ENCODE data around the gene GALNT10. TPM values are rescaled to one million over a fixed set of nuclear protein-coding genes. Genes with fewer than 3 reads are reported as not detected.
"Not testable (repeated sequence)": the region's sequence is repeated elsewhere in the genome, so short reads cannot be mapped to it uniquely, and the experiment has no call there.

GALNT10 gene
- total RNA-seq, 2 experiments from 2014 or later: 24.6 to 30.0 TPM

- CTCF ChIA-PET: no interaction called here
- POLR2A ChIA-PET: no interaction called here
These were observed 168.1 kb downstream of the GALNT10 start for GRCh38 chr5:154358516-154359220.

GRCh38 chr5:154359221-154359573, 168.7 kb downstream of the GALNT10 start:
- CTCF ChIA-PET: no interaction called here
- POLR2A ChIA-PET: no interaction called here

- POLR2A ChIA-PET, CTCF ChIA-PET: not testable (repeated sequence)
These were observed 169.7 kb downstream of the GALNT10 start for GRCh38 chr5:154360241-154360640.

- ChIA-PET POLR2A (no interaction called here), CTCF (no interaction called here)
These were observed 172.9 kb downstream of the GALNT10 start for GRCh38 chr5:154363411-154363810.

- ChIA-PET CTCF (no interaction called here), POLR2A (no interaction called here)
These were observed 174.2 kb downstream of the GALNT10 start for GRCh38 chr5:154364771-154365170.

- CTCF ChIA-PET: no interaction called here
- POLR2A ChIA-PET: no interaction called here
These were observed 175.3 kb downstream of the GALNT10 start for GRCh38 chr5:154365823-154366222.

- CTCF ChIA-PET: no interaction called here
- POLR2A ChIA-PET: no interaction called here
These were observed 175.8 kb downstream of the GALNT10 start for GRCh38 chr5:154366353-154366752.

GRCh38 chr5:154367101-154367500, 176.6 kb downstream of the GALNT10 start:
- ChIA-PET CTCF (no interaction called here), POLR2A (no interaction called here)

GRCh38 chr5:154368041-154368800, 177.7 kb downstream of the GALNT10 start:
- ChIA-PET POLR2A (no interaction called here), CTCF (no interaction called here)

- CTCF ChIA-PET: no interaction called here
- POLR2A ChIA-PET: no interaction called here
These were observed 179.1 kb downstream of the GALNT10 start for GRCh38 chr5:154369682-154370081.

GRCh38 chr5:154370119-154370518, 179.6 kb downstream of the GALNT10 start:
- ChIA-PET CTCF (no interaction called here), POLR2A (no interaction called here)

GRCh38 chr5:154370813-154371212, 180.3 kb downstream of the GALNT10 start:
- ChIA-PET POLR2A (no interaction called here), CTCF (no interaction called here)

GRCh38 chr5:154371687-154372086, 181.2 kb downstream of the GALNT10 start:
- ChIA-PET CTCF (no interaction called here), POLR2A (no interaction called here)

- CTCF ChIA-PET: no interaction called here
- POLR2A ChIA-PET: no interaction called here
These were observed 182.1 kb downstream of the GALNT10 start for GRCh38 chr5:154372661-154373060.

- ChIA-PET CTCF (no interaction called here), POLR2A (no interaction called here)
These were observed 182.8 kb downstream of the GALNT10 start for GRCh38 chr5:154373326-154373725.

GRCh38 chr5:154373729-154374179, 183.2 kb downstream of the GALNT10 start:
- CTCF ChIA-PET: no interaction called here
- POLR2A ChIA-PET: no interaction called here

- ChIA-PET CTCF (no interaction called here), POLR2A (no interaction called here)
These were observed 183.7 kb downstream of the GALNT10 start for GRCh38 chr5:154374264-154374663.

- ChIA-PET POLR2A (no interaction called here), CTCF (no interaction called here)
These were observed 184.9 kb downstream of the GALNT10 start for GRCh38 chr5:154375329-154376008.

GRCh38 chr5:154376481-154376880, 185.9 kb downstream of the GALNT10 start:
- CTCF ChIA-PET: no interaction called here
- POLR2A ChIA-PET: no interaction called here

GRCh38 chr5:154377754-154378533, 187.4 kb downstream of the GALNT10 start:
- ChIA-PET CTCF (no interaction called here), POLR2A (no interaction called here)

GRCh38 chr5:154380263-154380662, 189.7 kb downstream of the GALNT10 start:
- POLR2A ChIA-PET: no interaction called here
- CTCF ChIA-PET: no interaction called here
